ENCODE data around the gene WDR89. TPM values are rescaled to one million over a fixed set of nuclear protein-coding genes. Genes with fewer than 3 reads are reported as not detected.
"Not testable (repeated sequence)": the region's sequence is repeated elsewhere in the genome, so short reads cannot be mapped to it uniquely, and the experiment has no call there.

The WDR89 gene
- total RNA-seq, 1 donor from 2014 or later, result 6.5 TPM

DNA sequence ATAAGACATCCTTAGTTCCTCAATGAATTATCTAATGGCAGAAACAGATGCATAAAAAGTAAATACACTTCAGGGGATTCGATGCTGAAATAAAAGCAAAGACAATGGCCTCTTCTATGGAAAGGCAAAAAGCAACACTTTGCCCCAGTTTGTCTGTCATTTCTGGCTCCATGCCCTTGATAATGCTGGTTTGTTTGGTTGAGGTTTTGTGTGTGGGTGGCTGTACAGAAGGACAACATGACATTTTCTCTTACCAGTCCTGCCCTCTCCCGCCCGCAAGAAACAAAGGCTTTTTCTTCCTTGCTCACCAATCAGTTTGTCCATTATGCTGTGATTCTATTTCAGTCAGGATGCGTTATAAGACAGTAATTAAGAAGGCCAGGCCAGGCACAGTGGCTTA lies 18.1 kb upstream of the WDR89 start:
- DNase-seq (no peak), ATAC-seq (no peak)
- intact Hi-C loops (cut with micrococcal nuclease), result no loop called here

DNA sequence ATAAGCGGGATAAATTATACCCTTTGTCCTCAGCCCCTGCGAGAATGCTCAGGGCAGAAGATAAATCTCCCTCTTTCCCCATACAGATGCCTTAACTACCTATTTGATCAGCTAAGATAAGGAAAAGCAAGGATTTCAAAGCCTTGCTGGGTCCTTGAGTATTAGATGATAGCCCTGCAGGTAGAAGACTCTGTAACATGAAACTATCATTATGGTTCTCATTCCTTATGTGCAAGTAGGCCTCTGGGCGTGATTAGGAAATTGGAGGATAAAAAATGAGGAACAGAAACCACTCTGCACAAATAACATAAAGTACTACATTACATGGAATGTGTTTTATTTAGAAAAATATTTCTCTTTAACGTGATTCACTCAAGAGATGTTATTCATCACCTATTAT lies 14.5 kb upstream of the WDR89 start:
- no peak for DNase-seq
- intact Hi-C loops (cut with micrococcal nuclease), result no loop called here
- no peak for ATAC-seq

DNA sequence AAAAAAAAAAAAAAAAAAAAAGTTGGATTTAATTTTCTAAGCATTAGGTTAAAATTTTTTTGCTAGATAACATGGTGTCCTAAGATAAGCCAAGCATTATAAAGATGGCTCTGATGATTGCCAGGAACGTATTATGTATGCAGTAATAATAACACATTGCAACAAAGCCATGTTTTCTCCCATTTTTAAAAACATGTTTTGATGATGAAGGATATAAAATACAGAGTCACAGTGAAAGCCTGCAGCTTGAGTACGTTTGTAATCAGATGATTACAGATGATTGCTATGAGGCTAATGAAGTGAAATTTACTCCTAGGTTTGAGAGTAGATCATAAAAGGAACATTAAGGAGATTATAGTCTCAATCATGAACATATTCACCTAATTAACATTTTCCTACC lies 13.3 kb upstream of the WDR89 start:
- DNase-seq, result no peak
- intact Hi-C loops (cut with micrococcal nuclease), result no loop called here
- no peak for ATAC-seq

DNA sequence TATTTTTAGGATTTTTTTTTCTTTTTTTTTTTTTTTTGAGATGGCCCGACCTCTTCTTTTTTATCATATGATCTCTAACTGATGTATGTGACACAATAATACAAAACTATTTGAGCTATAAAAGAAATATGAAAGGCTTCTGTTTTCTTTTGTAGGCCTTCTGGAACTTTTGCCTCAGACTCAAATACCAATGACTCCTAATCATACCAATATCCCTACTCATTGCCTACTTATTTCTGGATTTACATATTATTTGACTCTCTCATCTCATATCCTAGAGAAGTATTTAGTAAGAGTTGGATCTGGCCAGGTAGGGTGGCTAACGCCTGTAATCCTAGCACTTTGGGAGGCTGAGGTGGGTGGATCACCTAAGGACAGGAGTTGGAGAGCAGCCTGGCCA lies 12.7 kb upstream of the WDR89 start:
- DNase-seq, result no peak
- no peak for ATAC-seq
- intact Hi-C loops (cut with micrococcal nuclease), result no loop called here

DNA sequence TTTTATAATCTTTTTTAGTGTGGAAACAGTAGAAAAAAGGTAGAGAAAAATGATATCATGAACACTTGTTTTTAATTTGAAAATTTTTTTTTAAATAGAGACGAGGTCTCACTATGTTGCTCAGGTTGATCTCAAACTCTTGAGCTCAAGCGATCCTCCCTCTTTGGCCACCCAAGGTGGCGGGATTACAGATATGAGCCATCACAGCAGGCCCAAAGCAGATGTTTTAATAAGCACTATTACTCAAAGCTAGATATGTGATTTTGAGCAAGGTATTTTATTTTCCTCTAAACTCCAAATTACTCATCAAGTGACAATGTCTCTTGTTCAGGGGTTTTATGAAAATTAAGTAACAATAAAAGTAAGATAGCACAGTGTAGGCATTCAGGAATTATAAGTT lies 10.7 kb upstream of the WDR89 start:
- DNase-seq, result no peak
- ATAC-seq, result no peak
- intact Hi-C loops (cut with micrococcal nuclease), result no loop called here

DNA sequence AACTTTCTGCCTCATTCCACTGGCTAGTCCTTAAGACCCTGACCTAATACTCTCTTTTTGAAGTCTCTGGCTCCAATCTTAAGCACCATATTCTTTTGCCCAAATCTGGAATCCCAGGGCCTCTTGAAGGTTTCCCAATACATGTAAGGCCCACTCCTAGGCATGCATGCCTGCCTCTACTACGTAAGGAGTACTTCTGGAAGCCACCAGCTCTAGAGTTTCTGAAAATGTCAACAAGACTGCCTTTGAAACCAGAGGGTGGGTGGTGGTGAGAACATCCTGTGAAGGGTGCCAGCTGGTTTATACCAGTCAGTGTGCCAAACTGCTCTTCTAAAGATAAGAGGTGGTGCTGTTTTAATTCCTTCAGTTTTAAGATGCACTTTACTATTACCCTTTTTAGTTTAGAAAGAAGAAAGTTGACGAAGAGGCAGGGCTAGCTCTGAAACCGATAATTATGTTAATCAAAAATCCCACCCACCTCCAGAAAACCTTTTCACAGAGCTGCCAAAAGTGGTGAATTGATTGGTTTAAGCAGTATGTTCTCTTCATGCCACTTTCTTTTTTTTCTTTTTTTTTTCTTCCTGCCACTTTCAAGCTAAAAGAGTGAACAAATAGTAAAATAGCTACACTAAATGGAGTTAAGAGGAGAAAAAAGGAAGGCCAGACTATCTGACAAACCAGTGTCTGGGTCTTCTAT lies 8.7 kb upstream of the WDR89 start:
- no peak for ATAC-seq
- intact Hi-C loops (cut with micrococcal nuclease), result no loop called here
- no peak for DNase-seq

DNA sequence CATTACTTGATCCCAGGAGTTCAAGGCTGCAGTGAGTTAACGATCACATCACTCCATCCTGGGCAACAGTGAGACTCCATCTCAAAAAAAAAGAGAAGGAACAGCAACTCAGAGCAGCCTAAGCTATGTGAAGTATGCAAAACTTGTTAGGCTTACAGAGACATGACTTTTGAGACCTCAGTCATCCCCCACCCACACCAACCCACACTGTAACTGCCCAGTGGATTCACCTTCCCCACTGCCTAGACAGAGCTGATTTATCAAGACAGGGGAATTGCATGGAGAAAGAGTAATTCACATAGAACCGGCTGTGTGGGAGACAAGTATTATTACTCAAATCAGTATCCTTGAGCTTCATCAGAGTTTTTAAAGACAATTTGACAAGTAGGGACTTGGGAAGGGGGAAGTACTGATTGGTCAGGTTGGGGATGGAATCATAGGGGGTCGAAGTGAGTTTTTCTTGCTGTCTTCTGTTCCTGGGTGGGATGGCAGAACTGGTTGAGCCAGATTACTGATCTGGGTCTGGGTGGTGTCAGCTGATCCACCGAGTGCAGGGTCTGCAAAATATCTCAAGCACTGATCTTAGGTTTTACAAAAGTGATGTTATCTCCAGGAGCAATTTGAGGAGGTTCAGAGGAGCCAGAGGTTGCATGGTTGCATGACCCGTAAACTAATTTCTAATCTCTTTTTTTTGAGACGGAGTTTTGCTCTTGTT lies 6.2 kb upstream of the WDR89 start:
- DNase-seq (no peak), ATAC-seq (no peak)
- intact Hi-C loops (cut with micrococcal nuclease), result no loop called here

DNA sequence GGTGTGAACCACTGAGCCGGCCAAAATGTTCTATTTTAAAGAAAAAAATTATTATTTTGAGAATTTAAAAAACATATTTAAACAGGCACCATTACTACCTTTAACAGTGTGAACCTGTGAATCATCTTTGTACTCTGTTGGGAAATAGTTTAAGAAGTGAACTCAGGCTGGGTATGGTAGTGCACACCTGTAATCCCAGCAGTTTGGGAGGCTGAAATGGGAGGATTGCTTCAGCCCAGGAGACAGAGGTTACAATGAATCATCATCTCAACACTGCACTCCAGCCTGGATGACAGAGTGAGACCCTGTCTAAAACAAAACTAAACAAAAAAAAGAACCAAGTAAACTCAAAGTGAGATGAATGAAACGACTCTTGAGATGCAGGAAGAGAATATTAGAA lies 3.1 kb upstream of the WDR89 start:
- ATAC-seq (no peak), DNase-seq (no peak)
- intact Hi-C loops (cut with micrococcal nuclease), result no loop called here

DNA sequence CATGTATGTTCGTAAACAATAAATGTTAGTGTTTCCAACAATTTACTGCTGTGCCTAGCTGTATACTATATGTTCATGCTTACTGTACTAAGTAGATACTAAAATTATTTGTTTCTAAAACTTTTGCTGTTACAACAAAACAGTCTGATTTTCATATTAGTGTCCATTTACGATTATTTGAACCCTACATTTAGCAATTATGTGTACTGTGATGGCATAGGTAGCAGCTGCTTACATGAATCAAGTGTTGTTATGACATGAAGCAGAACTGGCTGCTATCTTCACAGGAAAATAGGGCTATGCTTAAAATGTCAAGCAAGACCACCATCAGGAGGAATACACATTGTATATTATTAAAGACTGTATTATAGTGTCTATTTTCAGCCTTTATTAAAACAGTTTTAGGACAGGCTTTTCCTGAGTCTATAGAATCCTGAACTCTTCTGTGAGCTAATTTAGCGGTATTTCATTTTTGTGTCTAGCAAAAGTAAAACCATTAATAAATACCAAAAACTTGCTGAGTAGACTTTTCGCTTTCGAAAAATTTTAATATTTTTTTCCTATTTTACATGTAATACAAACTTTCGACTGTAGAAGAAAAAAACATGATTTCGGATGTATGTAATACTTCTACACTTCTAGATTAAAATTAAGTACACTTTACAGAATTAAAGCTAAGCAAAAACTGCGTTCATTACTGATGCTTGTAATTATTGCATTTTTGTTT lies 1.1 kb upstream of the WDR89 start:
- DNase-seq (no peak), ATAC-seq (no peak)
- intact Hi-C loops (cut with micrococcal nuclease), result no loop called here

DNA sequence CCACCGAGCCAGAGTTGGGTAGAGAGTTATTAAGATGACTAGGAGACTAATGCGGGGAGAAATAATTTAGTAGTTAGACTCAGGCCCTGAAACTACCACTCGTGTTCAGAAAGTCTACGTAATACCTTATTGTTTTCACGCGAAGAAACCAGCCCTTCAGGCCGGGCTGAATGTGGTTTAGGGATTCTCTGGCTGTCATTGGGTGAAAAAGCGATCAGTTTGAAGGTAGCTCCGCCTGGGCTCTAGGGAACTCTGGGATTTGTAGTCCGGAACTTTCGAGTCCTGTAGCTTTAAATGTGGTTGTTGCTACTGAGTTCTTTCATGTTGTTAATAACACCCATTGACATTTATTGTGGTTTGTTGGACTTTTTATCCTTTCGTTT lies 549 bp upstream of the WDR89 start:
- ATAC-seq (peak; percentile 88), DNase-seq (peak; percentile 62)
- intact Hi-C loops (cut with micrococcal nuclease), result no loop called here

DNA sequence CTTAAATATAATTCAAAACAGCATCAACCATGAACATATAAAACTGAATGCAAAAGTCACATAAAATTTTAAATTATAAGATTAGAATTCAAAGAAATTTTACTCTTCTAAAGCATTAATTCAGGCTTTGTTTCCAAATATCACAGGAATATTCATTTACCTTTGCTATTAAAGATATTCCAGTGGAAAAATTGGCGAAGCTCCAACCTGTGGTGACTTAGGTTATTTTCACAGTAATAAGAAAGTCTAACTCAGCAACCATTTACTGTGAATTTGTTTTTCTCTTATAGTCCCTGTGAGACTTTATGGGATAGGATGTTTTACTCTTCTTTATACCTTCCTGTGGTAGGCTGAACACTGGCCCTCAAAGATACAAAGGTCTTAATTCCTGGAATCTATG lies 3.2 kb downstream of the WDR89 start:
- DNase-seq (no peak), ATAC-seq (no peak)
- intact Hi-C loops (cut with micrococcal nuclease), result no loop called here

DNA sequence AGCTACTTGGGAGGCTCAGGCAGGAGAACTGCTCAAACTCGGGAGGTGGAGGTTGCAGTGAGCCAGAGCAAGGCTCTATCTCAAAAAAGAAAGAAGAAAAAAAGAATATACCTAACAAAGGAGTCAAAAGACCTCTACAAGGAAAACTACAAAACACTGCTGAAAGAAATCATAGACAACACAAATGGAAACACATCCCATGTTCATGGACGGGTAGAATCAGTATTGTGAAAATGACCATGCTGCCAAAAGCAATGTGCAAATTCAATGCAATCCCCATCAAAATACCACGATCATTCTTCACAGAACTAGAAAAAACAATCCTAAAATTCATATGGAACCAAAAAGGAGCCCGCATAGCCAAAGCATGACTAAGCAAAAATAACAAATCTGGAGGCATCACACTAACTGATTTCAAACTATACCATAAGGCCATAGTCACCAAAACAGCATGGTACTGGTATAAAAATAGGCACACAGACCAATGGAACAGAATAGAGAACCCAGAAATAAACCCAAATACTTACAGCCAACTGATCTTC lies 5.5 kb downstream of the WDR89 start:
- DNase-seq; ATAC-seq; intact Hi-C loops (cut with micrococcal nuclease): not testable (repeated sequence)

DNA sequence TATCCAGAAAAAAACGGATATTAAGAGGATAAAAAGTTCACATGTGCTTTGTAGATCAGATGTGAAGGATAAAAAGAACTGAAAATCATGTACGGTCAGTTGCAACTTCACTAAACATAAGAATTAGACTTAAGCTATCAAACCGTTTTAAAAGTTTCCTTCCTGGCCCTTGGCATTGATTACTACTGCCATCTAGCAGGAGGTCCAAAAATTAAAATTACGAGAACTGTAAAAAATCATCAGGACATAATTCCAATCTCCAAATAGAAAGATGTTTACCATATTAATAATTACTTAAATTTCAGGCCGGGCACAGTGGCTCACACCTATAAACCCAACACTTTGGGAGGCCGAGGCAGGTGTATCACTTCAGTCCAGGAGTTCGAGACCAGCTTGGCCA lies 7.9 kb downstream of the WDR89 start:
- DNase-seq, result no peak
- no peak for ATAC-seq
- intact Hi-C loops (cut with micrococcal nuclease), result no loop called here

DNA sequence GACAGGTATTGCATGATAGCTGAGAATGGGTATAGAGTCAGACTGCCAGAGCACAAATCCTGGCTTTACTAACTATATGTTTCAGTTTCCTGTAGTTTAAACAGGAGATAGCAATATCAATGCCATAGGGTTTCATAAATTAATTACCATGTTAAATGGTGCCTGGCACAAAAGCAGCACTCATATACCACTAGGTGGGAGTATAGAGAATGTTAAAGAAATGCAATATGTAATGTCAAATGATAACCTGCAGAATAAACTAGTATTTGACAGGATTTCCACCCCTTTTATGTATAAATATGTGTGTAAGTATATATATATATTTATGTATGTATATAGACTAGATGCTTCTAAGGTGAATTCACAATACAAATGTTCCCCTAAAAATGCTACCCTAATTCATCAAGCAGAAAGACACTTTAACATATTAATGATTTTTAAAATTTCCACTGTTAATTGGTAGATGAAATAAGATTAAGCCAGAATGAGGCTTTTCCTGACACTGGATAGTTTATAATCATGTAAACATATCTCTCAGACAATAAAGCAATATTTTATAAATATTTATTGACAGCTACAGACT lies 8.6 kb downstream of the WDR89 start:
- intact Hi-C loops (cut with micrococcal nuclease), result no loop called here
- DNase-seq, result no peak
- ATAC-seq, result no peak

DNA sequence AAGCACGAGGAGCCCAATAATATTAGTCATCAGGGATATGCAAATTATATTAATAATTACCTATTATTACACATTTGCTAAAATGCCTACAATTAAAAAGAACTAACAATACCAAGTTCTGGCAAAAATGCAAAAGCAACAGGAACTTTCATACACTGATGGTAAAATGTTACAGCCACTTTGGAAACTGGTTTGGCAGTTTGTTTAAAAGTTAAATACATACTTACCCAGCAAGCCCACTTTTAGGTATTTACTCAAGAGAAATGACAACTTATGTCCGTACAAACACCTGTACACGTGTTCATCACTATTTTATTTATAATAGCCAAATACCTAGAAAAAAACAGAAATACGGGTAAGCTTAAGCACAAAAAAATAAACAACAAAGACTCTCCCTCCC lies 17.0 kb downstream of the WDR89 start:
- intact Hi-C loops (cut with micrococcal nuclease), result no loop called here
- ATAC-seq, result no peak

DNA sequence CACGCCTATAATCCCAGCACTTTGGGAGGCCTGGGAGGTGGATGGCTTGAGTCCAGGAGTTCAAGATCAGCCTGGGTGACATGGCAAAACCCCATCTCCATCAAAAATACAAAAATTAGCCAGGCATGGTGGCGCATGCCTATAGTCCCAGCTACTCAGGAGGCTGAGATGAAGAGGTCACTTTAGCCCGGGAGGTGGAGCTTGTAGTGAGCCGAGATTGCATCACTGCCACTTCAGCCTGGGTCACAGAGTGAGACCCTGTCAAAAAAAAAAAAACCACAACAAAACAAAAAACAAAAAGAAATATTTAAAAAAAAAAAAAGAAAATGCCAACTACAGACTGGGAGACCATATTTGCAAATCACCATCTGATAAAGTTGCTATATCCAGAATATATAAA lies 17.5 kb downstream of the WDR89 start:
- ATAC-seq (no peak), DNase-seq (no peak)
- intact Hi-C loops (cut with micrococcal nuclease), result no loop called here

More for the DNA sequence above, 17.0 kb downstream of the WDR89 start:
- DNase-seq, result no peak

DNA sequence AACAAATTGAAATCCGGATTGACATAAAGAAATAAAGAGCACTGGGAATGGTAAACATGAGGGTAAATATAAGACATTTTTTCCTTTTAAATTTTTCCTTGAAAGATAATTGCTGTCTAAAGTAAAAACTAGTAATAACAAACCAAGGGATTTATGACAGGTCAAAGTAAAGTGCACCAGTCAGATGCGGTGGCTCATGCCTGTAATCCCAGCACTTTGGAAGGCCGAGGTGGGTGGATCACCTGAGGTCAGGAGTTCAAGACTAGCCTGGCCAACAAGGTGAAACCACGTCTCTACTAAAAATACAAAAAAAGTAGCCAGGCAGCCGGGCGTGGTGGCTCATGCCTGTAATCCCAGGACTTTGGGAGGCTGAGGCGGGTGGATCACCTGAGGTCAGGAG lies 19.7 kb downstream of the WDR89 start:
- ATAC-seq; DNase-seq; intact Hi-C loops (cut with micrococcal nuclease): not testable (repeated sequence)

DNA sequence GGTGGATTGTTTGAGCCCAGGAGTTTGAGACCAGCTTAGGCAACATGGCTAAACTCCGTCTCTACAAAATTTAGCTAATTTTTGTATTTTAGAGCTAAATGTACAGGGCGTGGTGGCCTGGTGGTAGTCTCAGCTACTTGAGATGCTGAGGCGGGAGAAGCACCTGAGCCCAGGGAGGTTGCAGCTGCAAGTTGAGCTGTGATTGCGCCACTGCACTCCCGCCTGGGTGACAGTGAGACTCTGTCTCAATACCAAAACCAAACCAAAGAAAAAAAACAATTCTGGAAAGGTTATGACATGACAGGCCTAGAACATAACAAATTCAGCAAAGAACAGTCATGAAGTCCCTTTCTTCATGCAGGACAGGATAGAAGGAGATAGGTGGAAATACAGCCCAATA lies 25.7 kb downstream of the WDR89 start:
- intact Hi-C loops (cut with micrococcal nuclease), result no loop called here
- DNase-seq (no peak), ATAC-seq (no peak)

DNA sequence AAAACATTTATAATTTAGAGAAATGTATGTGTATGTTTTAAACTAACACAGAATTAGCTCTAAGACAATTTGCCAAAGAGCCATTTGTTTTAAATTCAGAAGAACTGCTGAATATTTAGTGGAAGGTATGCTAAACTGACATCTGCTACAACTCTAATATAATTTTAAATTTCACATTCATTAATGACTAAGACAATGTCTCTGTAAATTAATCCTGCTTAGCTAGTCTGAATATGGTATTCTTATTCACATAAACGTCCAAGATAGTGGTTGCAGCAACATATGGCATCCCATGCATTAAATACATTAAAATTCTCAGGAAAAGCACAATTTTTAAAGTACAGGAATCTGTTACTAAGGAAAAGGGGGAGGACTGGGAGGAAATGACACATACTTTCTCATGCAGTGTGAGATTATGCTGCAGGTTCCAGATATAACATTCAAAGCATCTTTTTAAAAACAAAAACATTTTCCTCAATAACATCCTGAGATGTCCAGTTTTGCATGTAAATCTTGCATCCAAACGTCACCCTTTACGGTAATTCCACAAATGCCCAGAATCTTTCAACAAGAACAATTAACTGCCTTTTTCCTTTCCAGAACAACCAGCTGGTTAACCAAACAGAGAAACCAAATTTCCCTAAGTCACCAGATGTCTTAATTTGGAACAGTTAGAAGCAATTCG lies 26.9 kb downstream of the WDR89 start:
- intact Hi-C loops (cut with micrococcal nuclease), result no loop called here
- ATAC-seq, result no peak

More for the DNA sequence above, 26.9 kb downstream of the WDR89 start:
- no peak for DNase-seq
